GM18498 (cell line): Measurements from ENCODE around the gene RBCK1.

Experiments used
- ATAC-seq: cut with Tn5 transposase; IDR thresholded peaks from one replicate; pipeline ENCODE4 v1.9.1; 2021; ENCODE audit warnings: mild to moderate bottlenecking, moderate library complexity; ENCODE audit not compliant: unreplicated experiment

Gene RBCK1

DNA sequence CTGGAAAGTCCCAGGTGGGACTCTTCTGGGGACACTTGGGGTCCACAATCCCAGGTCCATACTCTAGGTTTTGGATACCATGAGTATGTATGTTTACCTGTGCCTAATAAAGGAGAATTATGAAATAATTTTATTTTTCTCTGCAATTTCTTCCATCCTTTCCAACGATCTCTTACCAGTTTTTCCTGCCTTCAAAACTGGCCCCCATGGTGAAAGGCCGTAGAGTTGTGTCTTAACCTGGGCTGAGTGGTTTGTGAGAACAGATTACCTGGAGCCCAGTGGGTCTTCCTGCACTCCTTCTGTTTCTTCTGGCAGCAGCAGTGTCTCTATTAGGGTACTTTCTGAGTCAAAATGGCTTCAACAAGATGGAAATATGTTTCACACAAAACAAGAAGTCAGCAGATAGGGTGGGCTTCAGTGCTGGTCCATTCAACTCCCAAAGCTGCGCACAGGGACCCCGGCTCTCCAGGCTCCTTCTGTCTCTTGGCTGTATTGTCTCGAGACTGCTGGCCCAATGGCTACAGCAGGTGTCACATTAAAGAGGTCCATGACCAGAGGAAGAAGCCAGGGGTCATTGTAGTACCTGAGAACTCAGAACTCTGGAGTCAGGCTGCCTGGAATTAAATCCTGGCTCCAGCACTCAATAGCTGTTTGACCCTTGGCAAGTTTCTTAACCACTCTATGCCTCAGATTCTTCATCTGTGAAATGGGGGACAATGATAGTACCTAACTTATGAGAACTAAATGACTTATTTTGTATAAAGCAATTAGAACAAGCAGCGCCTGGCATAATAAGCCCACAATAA is 10.5 kb upstream of the RBCK1 start:
- ATAC-seq = no peak

DNA sequence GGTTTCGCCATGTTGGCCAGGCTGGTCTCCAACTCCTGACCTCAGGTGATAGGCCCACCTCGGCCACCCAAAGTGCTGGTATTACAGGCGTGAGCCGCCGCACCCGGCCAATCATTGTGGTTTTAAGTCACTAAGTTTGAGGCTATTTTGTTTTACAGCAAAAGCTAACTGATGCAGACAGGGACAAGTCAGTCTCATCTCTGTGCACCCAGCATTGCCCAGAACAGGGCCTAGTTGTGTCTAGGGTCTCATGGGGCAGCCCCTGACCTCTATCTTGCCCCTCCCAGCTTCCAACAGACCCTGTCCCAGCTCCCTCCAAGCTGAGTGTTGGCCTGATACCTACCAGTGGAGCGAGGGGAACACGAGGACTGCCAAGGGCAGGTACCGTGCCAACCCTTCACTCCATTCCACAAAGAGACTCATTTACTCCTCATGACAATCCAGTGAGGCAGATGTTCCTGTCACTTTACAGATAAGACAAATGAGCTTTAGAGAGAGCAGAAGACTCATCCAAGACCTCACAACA is 8.9 kb upstream of the RBCK1 start:
- no peak for ATAC-seq

DNA sequence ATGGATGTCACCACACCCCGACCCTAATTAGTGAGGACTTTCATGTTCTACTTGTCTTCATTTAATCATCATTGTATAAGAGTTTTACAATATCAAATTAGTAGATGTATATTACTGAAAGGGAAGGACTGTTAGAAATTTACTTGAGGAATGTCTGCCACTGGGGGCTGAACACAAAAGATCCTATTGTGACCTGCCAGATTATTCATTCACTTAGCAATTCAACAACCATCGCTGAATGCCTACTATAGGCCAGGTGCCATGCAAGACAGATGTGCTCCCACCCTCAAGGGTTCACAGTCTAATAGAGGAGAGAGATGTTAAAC is 8.0 kb upstream of the RBCK1 start:
- ATAC-seq = no peak

DNA sequence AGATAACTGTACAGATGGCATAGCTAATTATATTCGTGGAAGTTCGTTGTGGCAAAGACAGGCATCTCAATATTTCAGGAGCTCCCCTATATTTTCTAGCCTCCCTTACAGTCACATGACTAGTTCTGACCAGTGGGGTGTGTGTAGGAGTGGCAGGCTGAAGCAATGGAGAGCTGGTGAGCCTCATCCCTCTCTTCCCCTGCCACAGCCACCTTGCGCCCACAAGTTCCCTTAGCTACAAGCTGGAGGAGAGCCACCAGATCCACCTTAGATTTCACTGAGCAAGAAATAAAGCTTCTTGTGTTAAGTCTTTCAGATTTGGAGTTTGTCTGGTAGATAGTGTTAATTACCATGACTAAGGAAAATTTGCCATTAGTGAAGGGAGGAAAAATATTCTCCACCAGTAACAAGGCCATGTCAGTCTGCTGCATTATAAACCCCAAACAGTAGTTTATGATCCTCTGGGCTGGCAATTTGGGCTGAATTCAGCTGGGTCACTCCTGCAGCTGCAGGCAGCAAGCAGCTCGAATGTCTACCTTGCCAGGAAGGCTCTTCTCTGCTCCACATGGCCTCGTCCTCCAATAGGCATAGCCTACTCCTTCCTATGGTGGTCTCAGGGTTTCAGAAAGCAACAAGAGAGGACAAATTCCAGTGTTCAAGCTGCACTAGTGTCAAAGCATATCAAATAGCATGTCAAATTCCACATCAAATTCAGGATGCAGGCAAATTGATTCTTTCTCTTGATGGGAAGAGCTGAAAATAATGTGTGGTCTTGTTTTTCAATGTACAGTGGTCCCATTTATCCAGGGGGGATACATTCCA is 7.4 kb upstream of the RBCK1 start:
- no peak for ATAC-seq

DNA sequence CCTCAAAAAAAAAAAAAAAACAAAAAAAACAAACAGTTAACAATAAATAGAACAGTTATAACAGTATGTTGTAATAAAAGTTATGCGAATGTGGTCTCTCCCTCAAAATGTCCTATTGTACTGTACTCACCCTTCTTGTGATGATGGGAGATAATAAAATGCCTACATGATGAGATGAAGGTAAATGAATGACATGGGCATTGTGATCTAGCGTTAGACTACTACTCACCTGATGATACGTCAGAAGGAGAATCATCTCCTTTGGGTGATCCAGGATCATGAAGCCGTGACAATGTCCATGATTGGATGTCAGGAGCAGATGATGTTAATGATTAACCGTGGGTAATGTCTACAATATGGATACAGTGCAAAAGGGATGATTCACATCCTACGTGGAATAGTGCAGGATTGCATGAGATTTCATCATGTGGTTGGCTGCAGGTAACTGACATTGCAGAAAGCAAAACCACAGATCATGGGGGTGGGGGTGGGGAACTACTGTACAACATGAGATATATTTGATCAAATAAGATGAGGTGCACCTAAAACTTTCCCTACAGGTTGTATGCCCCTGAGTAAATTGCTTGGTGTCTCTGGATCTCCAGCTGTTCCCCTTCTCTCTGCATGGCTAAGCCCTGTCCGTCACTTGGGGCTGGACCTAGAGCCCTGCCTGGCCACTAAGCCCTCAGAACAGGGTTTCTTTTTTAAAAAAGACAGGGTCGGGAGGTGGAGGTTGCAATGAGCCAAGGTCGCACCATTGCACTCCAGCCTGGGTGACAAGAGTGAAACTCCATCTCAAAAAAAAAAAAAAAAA is 6.2 kb upstream of the RBCK1 start:
- no peak for ATAC-seq

DNA sequence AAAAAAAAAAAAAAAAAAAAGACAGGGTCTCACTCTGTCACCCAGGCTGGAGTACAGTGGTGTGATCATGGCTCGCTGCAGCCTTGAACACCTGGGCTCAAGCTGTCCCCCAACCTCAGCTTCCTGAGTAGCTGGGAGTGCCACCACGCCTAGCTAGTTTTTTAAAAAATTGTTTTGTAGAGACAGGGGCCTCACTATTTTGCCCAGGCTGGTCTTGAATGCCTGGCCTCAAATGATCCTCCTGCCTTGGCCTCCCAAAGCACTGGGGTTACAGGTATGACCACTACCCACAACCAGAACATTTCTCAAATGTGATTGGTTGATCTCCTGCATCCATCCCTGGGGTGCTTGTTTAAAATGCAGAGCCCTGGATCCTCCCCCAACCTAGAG is 5.6 kb upstream of the RBCK1 start:
- ATAC-seq = no peak

DNA sequence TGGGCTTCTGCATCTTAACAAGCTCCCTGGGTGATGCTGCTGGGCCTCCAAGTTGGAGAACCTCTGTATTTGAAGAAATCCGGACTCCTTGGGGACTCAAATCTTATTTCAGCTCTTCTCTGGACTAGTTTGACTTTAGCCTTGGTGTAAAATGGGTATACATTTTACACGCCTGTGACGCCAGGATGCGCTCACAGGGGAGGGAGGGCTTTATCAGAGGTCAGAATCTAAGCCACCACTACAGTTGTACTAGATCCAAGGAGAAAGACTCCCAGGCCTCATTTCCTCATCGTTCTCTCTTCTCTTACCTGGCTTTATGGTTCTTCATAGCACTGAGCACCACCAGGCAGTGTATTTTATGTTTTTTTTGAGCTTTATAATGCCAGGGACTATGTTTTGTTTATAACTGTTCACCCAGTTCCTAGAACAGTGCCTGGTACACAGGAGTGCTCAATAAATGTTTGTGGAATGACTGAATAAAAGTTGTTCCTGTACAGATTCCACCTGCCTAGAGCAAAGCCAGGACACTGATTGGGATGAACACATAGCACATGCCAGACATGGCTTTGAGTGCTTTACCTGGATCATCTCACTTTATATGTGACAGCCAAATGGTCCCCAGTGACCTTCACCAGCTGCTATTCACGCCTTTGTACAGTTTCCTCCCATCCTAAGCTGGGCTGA is 5.1 kb upstream of the RBCK1 start:
- ATAC-seq = no peak

DNA sequence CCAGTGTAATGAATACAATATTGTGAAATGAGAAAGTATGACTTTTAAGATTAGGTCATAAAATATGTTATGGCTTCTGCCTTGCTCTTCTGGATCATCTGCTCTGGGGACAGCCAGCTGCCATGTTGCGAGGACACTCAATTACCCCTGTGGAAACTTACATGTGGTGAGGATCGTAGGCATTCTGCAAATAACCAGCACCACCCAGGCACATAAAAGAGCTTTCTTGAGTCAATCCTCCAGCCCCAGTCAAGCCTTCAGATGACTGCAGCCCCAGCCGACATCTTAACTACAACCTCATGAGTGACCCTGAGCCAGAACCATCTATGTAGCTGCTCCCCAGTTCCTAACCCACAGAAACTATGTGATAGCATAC is 4.5 kb upstream of the RBCK1 start:
- no peak for ATAC-seq

DNA sequence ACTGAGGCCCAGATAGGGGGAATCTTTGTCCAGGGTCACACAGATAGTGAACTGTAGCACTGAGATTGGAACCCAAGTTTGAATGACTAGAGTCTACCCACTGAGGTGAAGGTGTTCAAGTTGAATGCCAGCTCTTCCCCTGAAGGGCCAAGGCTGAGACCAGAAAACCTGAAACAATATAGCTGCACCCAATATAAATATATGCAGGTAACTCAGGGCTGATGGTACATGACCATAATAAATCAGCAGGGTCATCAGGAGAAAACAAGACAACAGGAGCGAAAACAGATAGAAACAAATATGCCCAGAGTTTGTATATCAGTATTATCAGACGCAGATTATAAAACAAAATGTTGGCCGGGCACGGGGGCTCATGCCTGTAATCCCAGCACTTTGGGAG is 4.0 kb upstream of the RBCK1 start:
- ATAC-seq = no peak

DNA sequence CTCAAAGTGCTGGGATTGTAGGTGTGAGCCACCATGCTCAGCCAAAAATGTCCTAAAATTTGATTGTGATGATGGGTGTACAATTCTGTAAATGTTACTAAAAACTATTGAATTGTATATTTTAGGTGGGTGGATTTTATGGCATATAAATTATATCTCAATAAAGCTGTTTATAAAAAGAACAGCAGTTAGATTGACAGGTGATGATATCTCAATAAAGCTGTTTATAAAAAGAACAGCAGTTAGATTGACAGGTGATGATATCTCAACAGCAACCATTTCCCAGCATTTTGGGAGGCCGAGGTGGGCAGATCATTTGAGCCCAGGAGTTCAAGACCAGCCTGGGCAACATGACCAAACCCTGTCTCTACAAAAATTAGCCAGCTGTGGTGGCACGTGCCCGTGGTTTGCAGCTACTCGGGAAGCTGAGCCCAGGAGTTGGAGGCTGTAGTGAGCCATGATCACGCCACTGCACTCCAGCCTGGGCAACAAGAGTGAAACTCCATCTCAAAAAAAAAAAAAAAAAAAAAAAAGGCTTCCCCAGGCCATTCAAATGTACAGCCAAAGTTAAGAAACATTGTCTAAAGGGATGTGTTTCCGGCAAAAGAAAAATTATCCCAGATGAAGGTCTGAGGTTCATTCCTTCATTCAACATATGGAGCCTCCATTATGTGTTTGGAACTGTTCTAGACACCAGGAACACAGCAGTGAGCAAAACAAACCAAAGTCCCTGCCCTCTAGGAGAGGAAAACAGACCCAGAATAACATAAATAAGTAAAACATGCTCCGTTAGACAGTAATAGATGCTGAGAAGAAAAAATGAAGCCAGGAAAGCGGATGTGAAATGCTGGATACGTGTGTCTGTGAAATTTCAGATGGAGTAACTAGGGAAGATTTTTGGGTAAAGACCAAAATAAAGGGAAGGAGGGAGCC is 1.6 kb upstream of the RBCK1 start:
- no peak for ATAC-seq

DNA sequence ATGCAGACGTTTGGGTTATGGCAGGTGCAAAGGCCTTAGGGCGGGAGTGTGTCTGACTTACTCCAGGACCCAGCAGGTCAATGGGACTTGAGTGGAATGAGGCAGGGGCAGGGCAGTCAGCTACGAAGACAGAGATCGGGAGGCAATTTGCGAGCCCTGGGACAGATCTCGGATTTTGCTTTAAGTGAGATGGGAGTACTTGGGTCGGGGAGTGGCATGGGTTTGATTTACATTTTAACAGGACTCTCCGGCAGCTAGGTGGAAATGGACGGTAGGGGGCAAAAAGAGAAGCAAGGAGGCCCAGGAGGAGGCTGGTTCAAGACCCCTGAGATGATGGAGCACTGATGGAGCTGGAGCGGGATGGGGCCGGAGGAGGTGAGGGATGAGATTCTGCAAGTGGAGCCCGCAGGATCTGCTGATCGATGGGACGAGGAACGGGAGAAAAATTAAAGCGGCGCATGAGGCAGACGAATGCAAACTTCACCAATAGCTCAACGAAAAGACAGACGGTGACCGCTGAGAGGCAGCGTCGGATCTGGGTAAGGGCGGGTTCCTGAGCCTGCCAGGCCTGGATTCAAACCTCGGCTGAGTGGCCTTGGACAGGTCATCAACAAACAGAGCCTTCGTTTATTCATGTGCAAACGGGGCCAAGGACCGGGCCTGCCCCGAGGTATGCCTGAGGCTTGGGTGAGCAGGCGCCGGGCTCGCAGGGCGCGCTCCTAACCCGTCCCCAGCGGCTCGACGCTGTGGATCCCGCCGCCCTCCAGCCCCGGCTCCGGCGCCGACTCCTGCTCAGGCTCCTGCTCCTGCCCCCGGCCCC is 756 bp upstream of the RBCK1 start:
- peak; percentile 70 for ATAC-seq

DNA sequence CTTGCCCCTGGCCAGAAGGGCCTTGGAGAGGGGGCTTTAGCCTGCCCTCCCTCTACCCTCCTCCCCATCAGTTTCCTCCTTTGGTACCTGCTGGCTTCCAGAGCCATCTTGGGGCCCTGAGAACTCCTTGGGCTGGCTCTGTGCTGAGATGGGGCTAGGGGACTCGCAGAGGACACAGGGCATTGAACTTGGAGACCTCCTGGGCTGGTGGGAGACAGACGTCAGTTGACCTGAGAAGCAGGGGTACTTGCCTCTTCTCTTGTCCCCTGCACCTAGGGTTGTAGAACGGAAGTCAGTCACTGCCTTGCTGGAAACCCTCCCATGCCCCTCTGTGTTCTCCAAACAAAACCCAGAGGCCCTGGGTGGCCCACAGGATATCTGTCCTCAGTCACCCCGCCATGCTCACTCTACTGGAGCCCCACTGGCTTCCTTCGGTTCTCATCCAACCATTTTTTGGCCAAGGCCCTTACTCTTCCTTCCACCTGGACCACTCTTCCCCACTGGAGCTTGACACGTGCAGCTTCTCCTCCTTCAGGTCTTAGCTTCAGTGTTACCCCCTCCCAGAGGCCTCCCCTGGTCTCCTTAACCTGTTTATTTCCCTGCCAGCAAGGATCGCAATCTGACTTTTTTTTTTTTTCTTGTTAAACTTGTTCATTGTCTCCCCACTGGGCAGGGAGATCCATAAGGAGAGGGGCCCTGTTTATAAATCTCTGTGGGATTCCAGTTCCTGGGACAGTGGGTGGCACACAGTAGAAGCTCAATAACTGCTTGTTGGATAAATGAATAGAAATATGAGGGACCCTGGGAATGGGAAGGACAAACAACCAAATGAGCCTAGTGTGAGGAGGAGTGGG is 971 bp downstream of the RBCK1 start:
- peak; percentile 9 for ATAC-seq

DNA sequence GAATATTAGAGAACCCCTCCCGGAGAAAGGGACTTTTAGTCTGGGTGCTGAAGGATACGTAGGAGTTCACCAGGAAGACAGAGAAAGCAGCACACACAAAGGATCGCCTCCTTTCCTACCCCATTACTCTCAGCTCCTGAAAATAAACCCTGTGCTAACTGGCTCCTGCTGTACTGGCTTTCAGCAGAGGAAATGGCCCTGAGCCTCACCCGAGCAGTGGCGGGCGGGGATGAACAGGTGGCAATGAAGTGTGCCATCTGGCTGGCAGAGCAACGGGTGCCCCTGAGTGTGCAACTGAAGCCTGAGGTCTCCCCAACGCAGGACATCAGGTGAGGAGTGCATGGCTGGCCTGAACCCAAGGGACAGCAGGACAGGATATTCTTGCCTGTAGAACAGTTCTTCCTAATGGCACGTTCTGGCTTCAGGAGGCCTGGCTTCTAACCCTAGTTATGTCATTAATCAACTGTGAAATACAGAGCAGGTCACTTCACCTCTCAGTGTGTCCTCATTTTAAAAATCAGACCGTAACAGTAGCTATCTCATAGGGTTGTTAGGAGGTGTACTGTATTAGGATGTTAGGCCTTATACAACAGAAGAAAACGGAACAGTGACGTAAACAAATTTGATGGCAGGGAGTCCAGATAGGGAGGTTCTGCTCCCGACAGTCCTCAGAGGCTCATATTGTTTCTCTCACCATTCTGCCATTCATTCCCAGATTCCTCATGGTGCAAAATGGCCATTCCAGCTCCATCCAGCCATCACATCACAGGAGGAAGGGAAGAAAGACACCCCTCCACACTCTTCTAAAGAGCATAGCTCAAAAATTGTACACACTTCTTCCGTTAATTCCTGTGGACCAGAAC is 1.8 kb downstream of the RBCK1 start:
- no peak for ATAC-seq

DNA sequence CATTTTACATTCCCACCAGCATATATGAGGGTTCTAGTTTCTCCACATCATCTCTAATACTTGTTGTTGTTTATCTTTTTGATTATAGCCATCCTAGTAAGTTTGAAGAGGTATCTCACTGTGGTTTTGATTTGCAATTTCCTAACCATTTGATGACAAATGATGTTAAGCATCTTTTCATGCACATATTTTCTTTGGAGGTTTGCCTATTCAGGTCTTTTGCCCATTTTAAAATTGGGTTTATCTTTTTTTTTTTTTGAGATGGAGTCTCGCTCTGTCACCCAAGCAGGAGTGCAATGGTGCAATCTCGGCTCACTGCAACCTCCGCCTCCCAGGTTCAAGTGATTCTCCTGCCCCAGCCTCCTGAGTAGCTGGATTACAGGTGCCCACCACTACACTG is 4.0 kb downstream of the RBCK1 start:
- no peak for ATAC-seq

DNA sequence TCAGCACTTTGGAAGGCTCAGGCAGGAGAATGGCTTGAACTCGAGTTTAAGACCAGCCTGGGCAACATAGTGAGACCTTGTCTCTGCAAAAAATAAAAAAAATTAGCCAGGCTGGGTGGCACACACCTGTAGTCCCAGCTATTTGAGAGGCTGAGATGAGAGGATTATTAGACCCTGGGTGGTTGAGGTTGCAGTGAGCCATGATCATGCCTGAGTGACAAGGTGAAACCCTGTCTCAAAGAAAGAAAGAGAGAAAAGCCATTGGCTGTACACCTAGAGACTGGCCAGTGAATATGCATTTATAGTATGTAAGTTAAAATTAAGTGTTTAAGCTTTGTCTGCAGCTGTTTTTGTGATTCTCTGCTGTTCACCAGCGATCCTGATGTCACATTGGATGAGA is 6.1 kb downstream of the RBCK1 start:
- ATAC-seq = no peak

DNA sequence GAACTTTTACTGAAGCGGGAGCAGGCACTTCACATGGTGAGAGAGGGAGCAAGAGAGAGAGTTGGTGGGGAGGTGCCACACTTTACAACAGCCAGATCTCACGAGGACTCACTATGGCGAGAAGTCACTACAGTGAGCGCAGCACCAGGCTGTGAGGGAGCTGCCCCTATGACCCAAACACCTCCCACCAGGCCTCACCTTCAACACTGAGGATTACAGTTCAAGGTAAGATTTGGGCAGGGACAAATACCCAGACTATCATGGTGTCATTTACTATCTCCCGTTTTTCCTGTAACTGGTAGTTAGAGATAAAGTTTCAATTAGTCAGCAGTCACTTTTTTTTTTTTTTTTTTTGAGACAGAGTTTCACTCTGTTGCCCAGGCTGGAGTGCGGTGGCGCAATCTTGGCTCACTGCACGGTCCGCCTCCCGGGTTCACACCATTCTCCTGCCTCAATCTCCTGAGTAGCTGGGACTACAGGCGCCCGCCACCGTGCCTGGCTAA is 7.8 kb downstream of the RBCK1 start:
- ATAC-seq = no peak
